OCI-LY7 (cell line): ENCODE measurements around the gene GRAMD2A.

ENCODE experiments used
- CTCF ChIP-seq: fragments of 200-600 bp; sonication (generic); conservative IDR thresholded peaks from 2 replicates; pipeline ENCODE4 v1.5.1; 2014; ENCODE audit warnings: mild to moderate bottlenecking, antibody characterized with exemption, low read length, moderate library complexity, mixed read lengths
- EZH2phosphoT487 ChIP-seq: fragments of 200-600 bp; sonication (generic); IDR thresholded peaks from 2 replicates; pipeline ENCODE4 v1.6.1; 2018; ENCODE audit warnings: low read depth, borderline replicate concordance, mild to moderate bottlenecking, mixed run types, antibody characterized with exemption, low read length, moderate library complexity, mixed read lengths

- no peak for TF ChIP-seq CTCF
- no peak for TF ChIP-seq EZH2phosphoT487
Observed at GRCh38 chr15:72203507-72203837, 5.9 kb upstream of the GRAMD2A start.
